Gastroesophageal sphincter (tissue), 3 donors: Measurements from ENCODE around the gene NEDD4L.

ENCODE experiments used
- POLR2A ChIP-seq, 2 donors: fragments of 450-650 bp; IDR thresholded peaks; one replicate each; pipeline ENCODE4 v1.6.1; 2017; ENCODE audit warnings: antibody characterized with exemption in 2 of 2, mild to moderate bottlenecking in 2 of 2, moderate library complexity in 1 of 2
- TF ChIP-seq, protein P1 (sequence below), 4 experiments: fragments of 200-600 bp in 2 of 4; fragments of 450-650 bp in 2 of 4; sonication (generic) in 1 of 4; IDR thresholded peaks; one replicate each; pipeline ENCODE4 v1.5.1; 2017 to 2019; ENCODE audit warnings: antibody characterized with exemption in 4 of 4, mild to moderate bottlenecking in 2 of 4, moderate library complexity in 2 of 4

DNA sequence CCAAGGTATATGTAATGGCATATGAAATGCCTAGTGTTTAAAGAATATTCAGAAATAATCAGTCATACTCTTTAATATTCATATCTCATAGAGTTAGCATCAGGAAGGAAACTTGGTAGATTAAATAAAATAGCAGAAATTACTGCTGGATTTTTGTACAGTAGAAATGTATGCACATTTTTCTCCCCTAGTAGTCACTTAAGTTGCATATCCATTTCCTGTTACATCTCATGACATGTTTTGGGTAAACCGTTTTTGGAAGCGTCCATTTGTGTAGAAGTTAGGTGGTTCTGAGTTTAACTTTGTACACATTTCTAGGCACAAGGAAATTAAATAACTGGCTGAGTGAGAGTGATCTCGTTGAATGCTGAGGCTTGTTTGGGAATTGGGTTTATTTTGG lies 21.9 kb downstream of the NEDD4L start:
- TF ChIP-seq, protein P1, sequence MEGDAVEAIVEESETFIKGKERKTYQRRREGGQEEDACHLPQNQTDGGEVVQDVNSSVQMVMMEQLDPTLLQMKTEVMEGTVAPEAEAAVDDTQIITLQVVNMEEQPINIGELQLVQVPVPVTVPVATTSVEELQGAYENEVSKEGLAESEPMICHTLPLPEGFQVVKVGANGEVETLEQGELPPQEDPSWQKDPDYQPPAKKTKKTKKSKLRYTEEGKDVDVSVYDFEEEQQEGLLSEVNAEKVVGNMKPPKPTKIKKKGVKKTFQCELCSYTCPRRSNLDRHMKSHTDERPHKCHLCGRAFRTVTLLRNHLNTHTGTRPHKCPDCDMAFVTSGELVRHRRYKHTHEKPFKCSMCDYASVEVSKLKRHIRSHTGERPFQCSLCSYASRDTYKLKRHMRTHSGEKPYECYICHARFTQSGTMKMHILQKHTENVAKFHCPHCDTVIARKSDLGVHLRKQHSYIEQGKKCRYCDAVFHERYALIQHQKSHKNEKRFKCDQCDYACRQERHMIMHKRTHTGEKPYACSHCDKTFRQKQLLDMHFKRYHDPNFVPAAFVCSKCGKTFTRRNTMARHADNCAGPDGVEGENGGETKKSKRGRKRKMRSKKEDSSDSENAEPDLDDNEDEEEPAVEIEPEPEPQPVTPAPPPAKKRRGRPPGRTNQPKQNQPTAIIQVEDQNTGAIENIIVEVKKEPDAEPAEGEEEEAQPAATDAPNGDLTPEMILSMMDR (IDR thresholded peaks at IDR 0.05) = no peak
- no peak for TF ChIP-seq POLR2A (IDR thresholded peaks at IDR 0.05)
